T-cell (primary cell): Measurements from ENCODE around the gene ZNF236. TPM values are rescaled to one million over a fixed set of nuclear protein-coding genes. Genes with fewer than 3 reads are reported as not detected.

Source experiments
- ATAC-seq, 4 experiments: fragments of 200-7000 bp in 3 of 4; fragments of 150-1000 bp in 1 of 4; cut with Tn5 transposase; replicated peaks in 1 of 4; 1 replicate in 3 of 4; 2 replicates in 1 of 4; pipeline ENCODE4 v1.10.0; 2021; ENCODE audit warnings: moderate library complexity in 3 of 4, mild to moderate bottlenecking in 2 of 4, moderate number of reproducible peaks in 1 of 4
- CTCF ChIA-PET, 2 donors: fragments of 300-600 bp; sonication (Branson Sonifier 250); formaldehyde crosslinking; loops; one replicate each; lab custom pipeline; 2022; ENCODE audit warnings: antibody characterized with exemption in 2 of 2; lab: Charles Lee
- POLR2A ChIA-PET, 2 donors: fragments of 300-600 bp; sonication (Branson Sonifier 250); formaldehyde crosslinking; loops; one replicate each; lab custom pipeline; 2022; ENCODE audit warnings: antibody characterized with exemption in 2 of 2; lab: Charles Lee
- DNase-seq, 35 experiments: peaks; one replicate each; pipeline versions ENCODE4 v3.0.0 to v3.0.0-alpha.2; 2013 to 2023
- H3K27ac ChIP-seq: one replicate; pipeline ENCODE4 v1.5.1; 2013; ENCODE audit warnings: low read length
- H3K27me3 ChIP-seq, 2 experiments: replicated peaks in 1 of 2; 1 replicate in 1 of 2; 2 replicates in 1 of 2; pipeline versions ENCODE4 v1.6.1 to v1.7.0; 2013; ENCODE audit warnings: low read length in 1 of 2, mixed read lengths in 1 of 2; ENCODE audit not compliant: control insufficient read depth in 2 of 2, insufficient read depth in 2 of 2; ENCODE audit errors: extremely low read depth in 1 of 2
- H3K36me3 ChIP-seq, 2 donors: 1 replicate in 1 of 2; 2 replicates in 1 of 2; pipeline versions ENCODE4 v1.6.1 to v1.7.0; 2013; ENCODE audit warnings: low read length in 1 of 2; ENCODE audit not compliant: control insufficient read depth in 2 of 2, insufficient read depth in 1 of 2; ENCODE audit errors: extremely low read depth in 1 of 2
- H3K4me1 ChIP-seq, 2 experiments: 1 replicate in 1 of 2; 2 replicates in 1 of 2; pipeline versions ENCODE4 v1.6.1 to v1.7.0; 2013; ENCODE audit warnings: low read length in 2 of 2, mixed read lengths in 1 of 2; ENCODE audit not compliant: insufficient read depth in 2 of 2, control insufficient read depth in 1 of 2; ENCODE audit errors: extremely low read depth in 1 of 2
- H3K4me3 ChIP-seq, 2 donors: 1 replicate in 1 of 2; 2 replicates in 1 of 2; pipeline versions ENCODE4 v1.5.1 to v1.7.0; 2013; ENCODE audit warnings: mild to moderate bottlenecking in 2 of 2, low read length in 1 of 2, moderate library complexity in 1 of 2; ENCODE audit not compliant: control insufficient read depth in 1 of 2; ENCODE audit errors: extremely low read depth in 1 of 2
- H3K9me3 ChIP-seq: 2 replicates; pipeline ENCODE4 v1.7.0; 2013
- H3K27ac Mint-ChIP-seq, 2 donors: one replicate each; pipeline ENCODE4 v1.8.0; 2020 to 2021; ENCODE audit warnings: mild to moderate bottlenecking in 2 of 2, mixed read lengths in 2 of 2
- H3K27me3 Mint-ChIP-seq, 2 donors: one replicate each; pipeline ENCODE4 v1.8.0; 2021 to 2022; ENCODE audit warnings: mixed read lengths in 2 of 2
- H3K36me3 Mint-ChIP-seq: one replicate; pipeline ENCODE4 v1.8.0; 2021; ENCODE audit warnings: mixed read lengths
- H3K4me1 Mint-ChIP-seq, 3 donors: one replicate each; pipeline ENCODE4 v1.8.0; 2020 to 2022; ENCODE audit warnings: mixed read lengths in 3 of 3, mild to moderate bottlenecking in 1 of 3
- H3K4me3 Mint-ChIP-seq, 3 donors: one replicate each; pipeline ENCODE4 v1.8.0; 2020 to 2022; ENCODE audit warnings: mild to moderate bottlenecking in 3 of 3, mixed read lengths in 3 of 3, moderate library complexity in 3 of 3
- H3K9me3 Mint-ChIP-seq, 3 donors: one replicate each; pipeline ENCODE4 v1.8.0; 2020 to 2022; ENCODE audit warnings: mixed read lengths in 3 of 3
- WGBS: methylation state at CpG from one replicate; pipeline ENCODE4 v1.1.5; 2013; ENCODE audit warnings: missing lambda C conversion rate; ENCODE audit not compliant: insufficient coverage; 5-methylcytosine and 5-hydroxymethylcytosine counted together
- total RNA-seq, 35 experiments: library from RNA in 6 of 35; stranded (reverse) in 6 of 35; fragments of 120-200 nt in 1 of 35; gene quantifications; one replicate each; pipeline versions ENCODE4 v1.2.1 to v1.2.4 and lab custom pipeline; 2013 to 2026

ZNF236 gene
- total RNA-seq, 5 donors from 2014 or later (not counting 1 experiment from before 2014, with no cell fraction given), result 24.6 to 33.3 (median 28.4) TPM

DNA sequence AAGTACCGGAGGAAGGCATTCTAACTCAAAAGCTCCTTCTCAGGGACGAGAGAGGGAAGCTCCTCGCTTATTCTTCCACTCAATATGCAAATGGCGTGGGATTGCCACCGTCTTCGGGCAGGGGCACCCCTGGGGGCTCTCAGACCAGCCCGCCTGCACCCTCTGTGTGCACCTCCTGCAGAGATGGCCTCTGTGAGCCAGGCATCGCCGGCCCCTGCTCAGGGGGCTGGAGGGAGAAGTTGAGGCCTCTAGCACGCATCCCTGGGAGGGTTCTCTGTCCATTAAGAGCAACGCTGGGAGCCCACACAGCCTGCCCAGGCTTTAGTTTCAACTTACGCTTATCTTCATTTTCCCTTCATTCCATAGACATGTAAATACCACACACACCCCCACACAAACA is 184.9 kb downstream of the ZNF236 start:
- ATAC-seq (no peak), DNase-seq (no peak)
- Mint-ChIP-seq H3K9me3 (no peaks in the 10 kb centered on the region), H3K4me3 (no peak overlapping the region), H3K36me3 (peaks cover 40% of the 10 kb centered on the region), H3K4me1 (peaks cover 38 to 61% (median 51%) of the 10 kb centered on the region in 3 donors), H3K27ac (peak overlapping the region in 1 of 2 donors; percentile 36), H3K27me3 (no peaks in the 10 kb centered on the region)
- H3K9me3 ChIP-seq, result no peaks in the 10 kb centered on the region
- peaks cover 6 to 41% of the 10 kb centered on the region in 2 donors for H3K36me3 ChIP-seq
- H3K27me3 ChIP-seq, result no peaks in the 10 kb centered on the region
- H3K4me1 ChIP-seq, result peaks cover 4 to 28% of the 10 kb centered on the region in 2 experiments
- H3K27ac ChIP-seq, result no peak overlapping the region
- 73% methylated on average over 7 of the region's 12 CpGs for WGBS
- POLR2A ChIA-PET, result no interaction called here
- CTCF ChIA-PET, result no interaction called here
- no peak overlapping the region for H3K4me3 ChIP-seq

DNA sequence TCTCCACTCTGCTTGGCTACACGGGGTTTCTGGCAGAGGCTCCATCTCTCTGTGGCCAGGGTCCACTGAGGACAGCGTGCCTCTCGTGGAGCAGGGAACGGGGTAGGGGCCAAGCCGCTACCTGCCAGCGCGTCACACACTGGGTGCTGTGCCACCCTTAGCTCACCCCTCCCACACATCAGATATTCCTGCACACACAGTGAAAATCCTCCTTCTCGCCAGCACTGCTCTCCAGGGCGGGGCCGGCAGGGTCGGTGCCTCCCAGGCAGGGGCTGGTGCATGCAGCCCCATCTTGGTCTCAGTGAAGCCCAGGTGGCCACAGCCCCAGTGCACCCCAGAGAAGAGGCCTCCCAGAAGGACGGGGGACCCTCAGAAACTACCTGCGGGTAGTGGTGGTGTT is 185.6 kb downstream of the ZNF236 start:
- WGBS, result 90% methylated on average over 11 of the region's 13 CpGs
- peak overlapping the region in 1 of 2 donors; percentile 2 for H3K27ac Mint-ChIP-seq
- no peaks in the 10 kb centered on the region for H3K27me3 Mint-ChIP-seq

GRCh38 chr18:77008576-77009315 is 186.4 kb downstream of the ZNF236 start:
- Mint-ChIP-seq H3K4me3 (no peak overlapping the region), H3K36me3 (peaks cover 47% of the 10 kb centered on the region), H3K9me3 (no peaks in the 10 kb centered on the region), H3K4me1 (peaks cover 46 to 59% (median 54%) of the 10 kb centered on the region in 3 donors), H3K27ac (no peak overlapping the region), H3K27me3 (no peaks in the 10 kb centered on the region)
- ChIA-PET POLR2A (no interaction called here), CTCF (interaction anchor here in 1 of 2 donors (0.6 kb wide), 1 partner anchor 87 kb away, joined by 3 read pairs; no protein-coding TSS in a partner anchor)
- Histone ChIP-seq H3K27ac (no peak overlapping the region), H3K4me3 (no peak overlapping the region), H3K27me3 (no peaks in the 10 kb centered on the region), H3K36me3 (peaks cover 10 to 51% of the 10 kb centered on the region in 2 donors), H3K9me3 (no peaks in the 10 kb centered on the region), H3K4me1 (peaks cover 4 to 30% of the 10 kb centered on the region in 2 experiments)
- no peak for ATAC-seq
- no peak for DNase-seq
- WGBS, result 89% methylated on average over 18 of the region's 23 CpGs

More for the DNA sequence above, 185.6 kb downstream of the ZNF236 start:
- Histone ChIP-seq H3K4me1 (peaks cover 4 to 28% of the 10 kb centered on the region in 2 experiments), H3K36me3 (peaks cover 6 to 48% of the 10 kb centered on the region in 2 donors), H3K4me3 (no peak overlapping the region), H3K9me3 (no peaks in the 10 kb centered on the region), H3K27me3 (no peaks in the 10 kb centered on the region), H3K27ac (no peak overlapping the region)
- Mint-ChIP-seq H3K36me3 (peaks cover 41% of the 10 kb centered on the region), H3K9me3 (no peaks in the 10 kb centered on the region), H3K4me3 (no peak overlapping the region), H3K4me1 (peaks cover 43 to 62% (median 51%) of the 10 kb centered on the region in 3 donors)
- POLR2A ChIA-PET, result no interaction called here
- CTCF ChIA-PET, result no interaction called here
- DNase-seq (no peak), ATAC-seq (peak in 1 of 4 experiments; percentile 9)

- Mint-ChIP-seq H3K27ac (no peak overlapping the region), H3K9me3 (no peaks in the 10 kb centered on the region), H3K4me1 (peaks cover 39 to 50% (median 48%) of the 10 kb centered on the region in 3 donors), H3K4me3 (no peak overlapping the region), H3K36me3 (peaks cover 47% of the 10 kb centered on the region), H3K27me3 (no peaks in the 10 kb centered on the region)
- 95% methylated on average over 9 of the region's 19 CpGs for WGBS
- ChIA-PET POLR2A (no interaction called here), CTCF (no interaction called here)
- Histone ChIP-seq H3K9me3 (no peaks in the 10 kb centered on the region), H3K36me3 (peaks cover 12 to 59% of the 10 kb centered on the region in 2 donors), H3K4me1 (peaks cover 4 to 29% of the 10 kb centered on the region in 2 experiments), H3K27ac (no peak overlapping the region), H3K4me3 (no peak overlapping the region), H3K27me3 (no peaks in the 10 kb centered on the region)
- DNase-seq (no peak), ATAC-seq (no peak)
Measured at GRCh38 chr18:77009675-77010074, 187.3 kb downstream of the ZNF236 start.

DNA sequence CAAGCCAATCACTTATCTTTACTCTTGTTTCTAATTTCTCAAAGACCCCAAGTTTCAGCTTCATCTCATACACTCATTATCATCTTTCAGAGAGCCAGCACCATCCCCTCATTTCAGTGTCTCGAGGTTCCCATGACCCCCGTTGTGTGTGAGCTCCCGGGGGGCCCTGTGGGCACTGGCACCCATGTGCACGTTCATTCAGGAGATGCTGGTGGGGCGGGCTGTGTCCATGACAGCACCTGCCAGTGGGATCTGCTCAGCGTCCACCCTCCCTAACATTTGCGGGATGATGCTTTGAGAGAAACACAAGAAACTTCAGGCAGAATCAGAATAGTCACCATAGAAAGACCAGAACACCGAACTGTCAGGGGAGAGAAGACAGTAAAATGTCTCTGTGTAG is 189.8 kb downstream of the ZNF236 start:
- Histone ChIP-seq H3K27ac (no peak overlapping the region), H3K36me3 (peaks cover 21 to 72% of the 10 kb centered on the region in 2 donors), H3K4me3 (no peak overlapping the region), H3K4me1 (peaks cover 0 to 10% of the 10 kb centered on the region in 2 experiments), H3K9me3 (no peaks in the 10 kb centered on the region), H3K27me3 (no peaks in the 10 kb centered on the region)
- ATAC-seq (no peak), DNase-seq (no peak)
- Mint-ChIP-seq H3K9me3 (no peaks in the 10 kb centered on the region), H3K27ac (peak overlapping the region in 1 of 2 donors; percentile 2), H3K4me1 (peaks cover 26 to 36% (median 30%) of the 10 kb centered on the region in 3 donors), H3K36me3 (peaks cover 54% of the 10 kb centered on the region), H3K27me3 (no peaks in the 10 kb centered on the region), H3K4me3 (no peak overlapping the region)
- POLR2A ChIA-PET, result no interaction called here
- CTCF ChIA-PET, result interaction anchor here in 1 of 2 donors (1.1 kb wide), 1 partner anchor 12 kb away, joined by 3 read pairs; no protein-coding TSS in a partner anchor
- WGBS, result 92% methylated on average over 3 of the region's 8 CpGs

- 100% methylated on average over 2 of the region's 6 CpGs for WGBS
- Mint-ChIP-seq H3K36me3 (peaks cover 60% of the 10 kb centered on the region), H3K27ac (no peak overlapping the region), H3K4me3 (no peak overlapping the region), H3K27me3 (no peaks in the 10 kb centered on the region), H3K4me1 (peaks cover 21 to 31% (median 23%) of the 10 kb centered on the region in 3 donors), H3K9me3 (no peaks in the 10 kb centered on the region)
- Histone ChIP-seq H3K4me3 (no peak overlapping the region), H3K9me3 (no peaks in the 10 kb centered on the region), H3K27ac (no peak overlapping the region), H3K4me1 (peaks cover 0 to 7% of the 10 kb centered on the region in 2 experiments), H3K36me3 (peaks cover 25 to 78% of the 10 kb centered on the region in 2 donors), H3K27me3 (no peaks in the 10 kb centered on the region)
- CTCF ChIA-PET, result interaction anchor here in 1 of 2 donors (1.1 to 1.2 kb wide), 2 partner anchors 12 to 13 kb away, joined by 3 read pairs; no protein-coding TSS in a partner anchor
- no peak for ATAC-seq
- POLR2A ChIA-PET, result interaction anchor here in 1 of 2 donors (0.6 kb wide), 1 partner anchor 198 kb away, joined by 4 read pairs; no protein-coding TSS in a partner anchor
- no peak for DNase-seq
Measured at GRCh38 chr18:77012806-77013541, 190.6 kb downstream of the ZNF236 start.
